Measurements from ENCODE around the gene SCT.

- TF ChIP-seq YY1 (IDR thresholded peaks at IDR 0.05; ENCODE audit: insufficient read depth, insufficient read length) (no peak), ZNF274 (IDR thresholded peaks at IDR 0.05; ENCODE audit: low read depth, low read length) (no peak), SUZ12 (IDR thresholded peaks at IDR 0.05; ENCODE audit: extremely low read depth, insufficient read depth, insufficient read length) (no peak)
These were observed 32.6 kb upstream of the SCT start for GRCh38 chr11:659532-660085.

All from NT2/D1 (cell line).